Endodermal cell (in vitro differentiated cells): ENCODE results near the gene SERPINI1. TPM values are rescaled to one million over a fixed set of nuclear protein-coding genes. Genes with fewer than 3 reads are reported as not detected.

Experiments
- DNase-seq: peaks from one replicate; pipeline ENCODE4 v3.0.0-alpha.2; 2017
- H3K27ac ChIP-seq: 2 replicates; pipeline ENCODE4 v1.5.1; 2013; ENCODE audit warnings: mild to moderate bottlenecking, low read depth, low read length, moderate library complexity
- H3K27me3 ChIP-seq: 2 replicates; pipeline ENCODE4 v1.6.1; 2013; ENCODE audit warnings: mild to moderate bottlenecking, low read length, moderate library complexity; ENCODE audit not compliant: insufficient read depth, control insufficient read depth, poor library complexity, severe bottlenecking
- H3K36me3 ChIP-seq: 2 replicates; pipeline ENCODE4 v1.7.0; 2013; ENCODE audit warnings: mild to moderate bottlenecking, low read length, moderate library complexity; ENCODE audit not compliant: control insufficient read depth, insufficient read depth
- H3K4me1 ChIP-seq: one replicate; pipeline ENCODE4 v1.7.0; 2013; ENCODE audit warnings: low read length; ENCODE audit not compliant: control insufficient read depth, insufficient read depth
- H3K4me3 ChIP-seq: 2 replicates; pipeline ENCODE4 v1.5.1; 2013; ENCODE audit warnings: mild to moderate bottlenecking, low read length, moderate library complexity
- H3K9ac ChIP-seq: 2 replicates; pipeline ENCODE4 v1.6.1; 2013; ENCODE audit warnings: mild to moderate bottlenecking, low read length, moderate library complexity; ENCODE audit not compliant: poor library complexity, severe bottlenecking; ENCODE audit errors: extremely low read depth
- H3K9me3 ChIP-seq: 2 replicates; pipeline ENCODE4 v1.6.1; 2013; ENCODE audit warnings: mild to moderate bottlenecking, low read length, moderate library complexity; ENCODE audit not compliant: control insufficient read depth
- H3K27ac Mint-ChIP-seq: 2 replicates; pipeline ENCODE4 v1.8.0; 2020; ENCODE audit warnings: mixed read lengths
- H3K27me3 Mint-ChIP-seq: 2 replicates; pipeline ENCODE4 v1.8.0; 2021; ENCODE audit warnings: mild to moderate bottlenecking, mixed read lengths; ENCODE audit not compliant: insufficient read depth
- H3K36me3 Mint-ChIP-seq: 2 replicates; pipeline ENCODE4 v1.8.0; 2020; ENCODE audit warnings: low read depth, mixed read lengths
- H3K4me1 Mint-ChIP-seq: 2 replicates; pipeline ENCODE4 v1.8.0; 2020; ENCODE audit warnings: mixed read lengths
- H3K4me3 Mint-ChIP-seq: 2 replicates; pipeline ENCODE4 v1.8.0; 2020; ENCODE audit warnings: mild to moderate bottlenecking, moderate library complexity, mixed read lengths
- H3K9me3 Mint-ChIP-seq: 2 replicates; pipeline ENCODE4 v1.8.0; 2020; ENCODE audit warnings: mild to moderate bottlenecking, mixed read lengths
- WGBS, 2 experiments: methylation state at CpG; one replicate each; pipeline versions ENCODE4 v1.1.5 to v1.1.7; 2013; ENCODE audit warnings: missing lambda C conversion rate in 2 of 2, mixed read lengths in 1 of 2; ENCODE audit not compliant: insufficient coverage in 1 of 2, insufficient read length in 1 of 2; 5-methylcytosine and 5-hydroxymethylcytosine counted together
- total RNA-seq, 2 donors: library from RNA; stranded (reverse); fragmentation: NEBNext Ultra II Directional in 1 of 2; extraction: Animal tissue kit (Norgen Biotek cat#: 25700) in 1 of 2; gene quantifications; 2 replicates in 1 of 2; 3 replicates in 1 of 2; pipeline ENCODE4 v1.2.1, GENCODE V29; 2021
- TF ChIP-seq, protein P1 (sequence below): fragments of 200-600 bp; sonication (generic); conservative IDR thresholded peaks from 2 replicates; pipeline ENCODE4 v1.5.0; 2021; ENCODE audit warnings: antibody characterized with exemption, mild to moderate bottlenecking

SERPINI1 gene
- total RNA-seq, 2 donors from 2014 or later = 16.1 to 21.2 TPM

DNA sequence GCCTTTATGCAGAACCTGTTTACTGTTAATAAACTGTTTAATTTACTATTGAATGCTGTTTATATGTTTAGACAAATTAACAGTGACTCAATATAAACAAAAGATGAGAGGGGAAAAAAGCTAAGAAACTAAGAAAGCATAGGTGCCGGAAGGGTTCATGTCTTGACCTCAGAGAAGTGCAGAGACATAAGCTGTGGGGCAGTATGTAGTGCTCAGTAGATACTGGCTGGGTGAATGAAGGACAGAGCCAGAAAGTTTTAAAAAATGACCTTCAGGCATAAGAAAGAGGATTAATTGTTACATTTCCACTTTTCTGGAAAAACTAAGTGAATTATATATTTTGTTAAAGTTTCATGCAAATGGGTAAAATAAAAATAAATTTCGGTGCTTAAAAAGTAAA lies 14.2 kb downstream of the SERPINI1 start:
- Histone ChIP-seq H3K4me1 (no peaks in the 10 kb centered on the region), H3K9me3 (no peaks in the 10 kb centered on the region), H3K9ac (no peak overlapping the region), H3K27ac (no peak overlapping the region), H3K36me3 (no peaks in the 10 kb centered on the region), H3K27me3 (no peaks in the 10 kb centered on the region), H3K4me3 (no peak overlapping the region)
- peaks cover 2% of the 10 kb centered on the region for H3K4me1 Mint-ChIP-seq
- H3K27ac Mint-ChIP-seq = no peak overlapping the region
- 89 to 95% methylated on average over 2 of the region's 2 CpGs for WGBS, 2 experiments
- no peak for DNase-seq
- H3K36me3 Mint-ChIP-seq = no peaks in the 10 kb centered on the region
- TF ChIP-seq, protein P1, sequence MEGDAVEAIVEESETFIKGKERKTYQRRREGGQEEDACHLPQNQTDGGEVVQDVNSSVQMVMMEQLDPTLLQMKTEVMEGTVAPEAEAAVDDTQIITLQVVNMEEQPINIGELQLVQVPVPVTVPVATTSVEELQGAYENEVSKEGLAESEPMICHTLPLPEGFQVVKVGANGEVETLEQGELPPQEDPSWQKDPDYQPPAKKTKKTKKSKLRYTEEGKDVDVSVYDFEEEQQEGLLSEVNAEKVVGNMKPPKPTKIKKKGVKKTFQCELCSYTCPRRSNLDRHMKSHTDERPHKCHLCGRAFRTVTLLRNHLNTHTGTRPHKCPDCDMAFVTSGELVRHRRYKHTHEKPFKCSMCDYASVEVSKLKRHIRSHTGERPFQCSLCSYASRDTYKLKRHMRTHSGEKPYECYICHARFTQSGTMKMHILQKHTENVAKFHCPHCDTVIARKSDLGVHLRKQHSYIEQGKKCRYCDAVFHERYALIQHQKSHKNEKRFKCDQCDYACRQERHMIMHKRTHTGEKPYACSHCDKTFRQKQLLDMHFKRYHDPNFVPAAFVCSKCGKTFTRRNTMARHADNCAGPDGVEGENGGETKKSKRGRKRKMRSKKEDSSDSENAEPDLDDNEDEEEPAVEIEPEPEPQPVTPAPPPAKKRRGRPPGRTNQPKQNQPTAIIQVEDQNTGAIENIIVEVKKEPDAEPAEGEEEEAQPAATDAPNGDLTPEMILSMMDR = no peak
- H3K4me3 Mint-ChIP-seq = no peak overlapping the region
- no peaks in the 10 kb centered on the region for H3K27me3 Mint-ChIP-seq
- no peaks in the 10 kb centered on the region for H3K9me3 Mint-ChIP-seq

DNA sequence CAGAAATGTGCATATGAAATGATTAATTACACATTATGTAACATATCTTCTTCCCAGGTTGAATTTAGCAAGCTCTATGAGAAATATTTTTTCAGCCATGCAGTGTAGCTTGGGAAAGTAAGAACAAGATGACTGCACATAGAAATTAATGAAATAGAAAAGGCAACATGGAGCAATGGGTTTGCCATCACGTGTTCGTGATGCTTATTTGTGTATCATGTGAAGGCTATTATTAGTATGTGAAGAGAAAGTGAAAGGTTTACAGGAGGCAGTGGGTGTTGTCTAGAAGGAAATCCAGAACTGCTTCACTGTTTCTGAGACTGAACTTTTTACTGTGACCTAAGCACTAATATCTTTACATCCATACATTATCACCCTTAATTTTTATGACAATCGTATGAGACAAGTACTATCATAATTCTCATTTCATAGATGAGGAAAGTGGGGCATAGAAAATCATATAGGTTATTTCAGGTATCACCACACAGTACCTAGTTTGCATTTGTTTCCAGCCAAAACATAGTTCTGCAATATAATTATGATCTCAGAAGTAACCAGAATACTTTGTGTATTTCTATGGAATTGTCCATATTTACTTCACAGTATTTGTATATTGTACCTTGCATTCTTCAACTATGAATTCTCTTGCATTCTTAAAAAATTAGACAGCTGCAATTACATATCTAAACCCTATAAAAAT lies 14.9 kb downstream of the SERPINI1 start:
- Mint-ChIP-seq H3K27ac (no peak overlapping the region), H3K27me3 (no peaks in the 10 kb centered on the region), H3K4me3 (no peak overlapping the region), H3K36me3 (no peaks in the 10 kb centered on the region), H3K4me1 (peaks cover 2% of the 10 kb centered on the region), H3K9me3 (no peaks in the 10 kb centered on the region)
- Histone ChIP-seq H3K9ac (no peak overlapping the region), H3K36me3 (no peaks in the 10 kb centered on the region), H3K9me3 (peaks cover 5% of the 10 kb centered on the region), H3K4me3 (no peak overlapping the region), H3K27ac (no peak overlapping the region), H3K4me1 (no peaks in the 10 kb centered on the region), H3K27me3 (no peaks in the 10 kb centered on the region)
- DNase-seq = no peak
- 95 to 100% methylated on average over 2 to 3 of the region's 3 CpGs for WGBS, 2 experiments
- TF ChIP-seq, protein P1 = no peak

DNA sequence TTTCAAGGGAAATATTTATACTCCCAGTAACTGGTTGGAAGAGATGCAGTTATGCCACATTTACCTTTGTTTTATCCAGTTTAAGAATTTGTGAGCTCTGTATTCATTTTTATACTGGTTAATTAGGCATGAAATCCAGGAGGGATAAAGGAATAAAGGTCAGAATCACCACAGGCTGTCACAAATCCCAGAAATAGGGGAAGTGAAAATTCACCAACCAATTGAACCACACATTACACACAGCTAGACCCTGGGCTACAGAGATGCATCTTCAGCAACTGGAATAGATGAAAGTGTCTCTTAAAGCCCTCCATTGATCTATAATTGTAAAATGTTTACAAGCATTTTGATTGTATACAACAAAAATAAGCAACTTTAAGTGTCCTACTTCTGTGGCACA lies 18.5 kb downstream of the SERPINI1 start:
- Mint-ChIP-seq H3K27ac (no peak overlapping the region), H3K27me3 (no peaks in the 10 kb centered on the region), H3K9me3 (peaks cover 10% of the 10 kb centered on the region), H3K4me3 (no peak overlapping the region), H3K36me3 (peaks cover 4% of the 10 kb centered on the region), H3K4me1 (peaks cover 2% of the 10 kb centered on the region)
- Histone ChIP-seq H3K9me3 (peaks cover 5% of the 10 kb centered on the region), H3K27ac (no peak overlapping the region), H3K4me1 (no peaks in the 10 kb centered on the region), H3K4me3 (no peak overlapping the region), H3K9ac (no peak overlapping the region), H3K27me3 (no peaks in the 10 kb centered on the region), H3K36me3 (no peaks in the 10 kb centered on the region)
- DNase-seq = no peak
- TF ChIP-seq, protein P1 = no peak
